Stimulated activated CD4-positive, alpha-beta T cell treated with anti-CD3 and anti-CD28 coated beads, TNF-alpha, amount 100 ng/mL, for 4 hours (primary cell): ENCODE results near the gene SPARC.
"Not testable (repeated sequence)": the region's sequence is repeated elsewhere in the genome, so short reads cannot be mapped to it uniquely, and the experiment has no call there.

Experiments used
- DNase-seq, 3 experiments: peaks; one replicate each; pipeline ENCODE4 v3.0.0-alpha.2; 2020; ENCODE audit warnings: low read depth in 3 of 3

The SPARC gene

GRCh38 chr5:151686674-151687407 lies at the start of gene SPARC:
SPARC (minus strand) TSS chr5:151686915; CDS start chr5:151676188, 10,727 bp downstream.
- DNase-seq, result no peak

- DNase-seq, result no peak
Measured at GRCh38 chr5:151735646-151736045, 48.9 kb upstream of the SPARC start.

DNA sequence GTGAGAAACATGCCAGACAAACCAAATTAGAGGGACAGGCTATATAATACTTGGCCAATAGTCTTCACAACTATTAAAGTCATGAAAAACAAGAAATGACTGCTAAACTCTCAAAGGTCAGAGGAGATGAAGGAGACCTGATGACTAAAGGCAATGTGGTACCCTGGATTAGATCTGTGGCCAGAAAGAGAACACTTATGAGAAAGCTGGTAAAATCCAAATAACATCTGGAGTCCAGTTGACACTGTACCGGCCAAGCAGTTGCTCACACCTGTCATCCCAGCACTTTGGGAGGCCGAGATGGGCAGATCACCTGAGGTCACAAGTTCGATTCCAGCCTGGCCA lies 47.3 kb upstream of the SPARC start:
- DNase-seq, result no peak

- DNase-seq, result no peak
Measured at GRCh38 chr5:151733358-151734063, 46.8 kb upstream of the SPARC start.

DNA sequence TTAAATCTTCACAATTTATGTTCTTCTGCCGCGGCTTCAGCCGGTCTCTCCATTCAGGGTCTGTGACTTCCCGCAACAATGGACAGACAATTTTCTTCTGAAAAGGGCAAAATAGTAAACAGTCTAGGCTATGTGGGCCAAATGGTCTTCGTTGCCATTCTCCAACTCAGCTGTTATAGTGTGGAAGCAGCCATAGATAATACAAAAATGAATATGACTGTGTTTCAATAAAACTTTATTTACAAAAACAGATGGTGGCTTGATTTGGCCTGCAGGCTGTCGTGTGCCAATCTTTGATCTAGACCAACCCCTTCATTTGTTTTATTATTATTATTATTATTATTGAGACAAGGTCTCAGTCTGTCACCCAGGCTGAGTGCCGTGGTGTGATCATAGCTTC lies 43.7 kb upstream of the SPARC start:
- no peak for DNase-seq

DNA sequence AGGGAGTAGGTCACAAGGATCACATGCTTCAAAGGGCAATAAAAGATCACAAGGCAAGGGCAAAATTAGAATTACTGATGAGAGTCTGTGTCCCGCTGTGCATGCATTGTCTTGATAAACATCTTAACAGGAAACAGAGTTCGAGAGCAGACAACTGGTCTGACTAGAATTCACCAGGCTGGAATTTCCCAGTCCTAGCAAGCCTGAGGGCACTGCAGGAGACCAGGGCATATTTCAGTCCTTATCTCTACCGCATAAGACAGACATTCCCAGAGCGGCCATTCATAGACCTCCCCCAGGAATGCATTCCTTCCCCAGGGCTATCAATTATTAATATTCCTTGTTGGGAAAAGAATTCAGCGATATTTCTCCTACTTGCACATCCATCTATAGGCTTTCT lies 42.9 kb upstream of the SPARC start:
- DNase-seq, result not testable (repeated sequence)

- DNase-seq, result no peak
Measured at GRCh38 chr5:151724360-151724759, 37.6 kb upstream of the SPARC start.

GRCh38 chr5:151722546-151722945 lies 35.8 kb upstream of the SPARC start:
- DNase-seq, result no peak

- no peak for DNase-seq
Measured at GRCh38 chr5:151721812-151722391, 35.2 kb upstream of the SPARC start.

DNA sequence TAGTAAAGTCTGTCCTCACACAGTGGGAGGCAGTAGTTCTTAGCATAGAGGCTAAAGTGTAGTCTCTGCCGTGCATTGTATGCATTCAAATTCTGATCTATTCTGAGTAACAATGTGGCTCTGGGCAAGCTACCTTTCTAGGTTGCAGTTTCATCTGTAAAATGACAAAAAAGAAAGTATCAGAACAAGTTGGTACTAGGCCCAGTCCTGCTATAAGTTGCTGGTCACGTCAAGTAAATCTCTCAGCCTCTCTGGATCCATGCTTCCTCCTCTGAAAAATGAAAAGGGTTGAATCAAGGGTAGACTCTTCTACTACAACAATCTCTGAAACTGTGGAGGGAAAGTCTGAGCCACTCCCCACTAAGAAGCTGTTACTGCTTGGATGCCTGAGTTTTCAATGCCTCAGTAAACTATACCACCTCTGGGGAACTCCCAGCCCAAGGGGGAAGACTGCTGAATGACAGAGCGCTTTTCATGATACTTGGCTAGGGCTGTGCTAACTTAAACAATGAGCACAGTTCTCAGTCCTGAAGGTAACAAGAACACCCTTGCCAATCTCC lies 34.5 kb upstream of the SPARC start:
- no peak for DNase-seq

- no peak for DNase-seq
Measured at GRCh38 chr5:151720215-151720614, 33.5 kb upstream of the SPARC start.

- no peak for DNase-seq
Measured at GRCh38 chr5:151719228-151720000, 32.7 kb upstream of the SPARC start.

GRCh38 chr5:151718646-151719045 lies 31.9 kb upstream of the SPARC start:
- DNase-seq, result no peak

DNA sequence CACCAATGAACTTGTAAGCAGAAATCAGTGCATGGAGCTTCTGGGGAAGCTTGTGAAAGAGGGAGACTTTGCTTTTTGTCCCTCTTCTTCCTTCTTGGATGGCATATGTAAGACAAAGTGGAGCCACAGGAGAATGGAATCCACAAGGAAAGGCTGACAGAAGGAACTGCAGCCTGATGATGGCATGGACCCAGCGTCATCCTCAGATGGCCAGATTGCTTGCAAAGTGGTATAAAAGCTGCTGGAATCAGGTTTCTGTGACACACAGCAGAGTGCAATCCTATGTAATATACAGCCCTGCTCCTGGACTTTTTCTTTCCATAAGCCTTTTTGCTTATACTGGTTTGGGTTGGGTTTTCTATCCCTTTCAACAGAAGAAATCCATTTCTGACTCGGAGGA lies 31.4 kb upstream of the SPARC start:
- no peak for DNase-seq

GRCh38 chr5:151717416-151717815 lies 30.7 kb upstream of the SPARC start:
- DNase-seq, result no peak

DNA sequence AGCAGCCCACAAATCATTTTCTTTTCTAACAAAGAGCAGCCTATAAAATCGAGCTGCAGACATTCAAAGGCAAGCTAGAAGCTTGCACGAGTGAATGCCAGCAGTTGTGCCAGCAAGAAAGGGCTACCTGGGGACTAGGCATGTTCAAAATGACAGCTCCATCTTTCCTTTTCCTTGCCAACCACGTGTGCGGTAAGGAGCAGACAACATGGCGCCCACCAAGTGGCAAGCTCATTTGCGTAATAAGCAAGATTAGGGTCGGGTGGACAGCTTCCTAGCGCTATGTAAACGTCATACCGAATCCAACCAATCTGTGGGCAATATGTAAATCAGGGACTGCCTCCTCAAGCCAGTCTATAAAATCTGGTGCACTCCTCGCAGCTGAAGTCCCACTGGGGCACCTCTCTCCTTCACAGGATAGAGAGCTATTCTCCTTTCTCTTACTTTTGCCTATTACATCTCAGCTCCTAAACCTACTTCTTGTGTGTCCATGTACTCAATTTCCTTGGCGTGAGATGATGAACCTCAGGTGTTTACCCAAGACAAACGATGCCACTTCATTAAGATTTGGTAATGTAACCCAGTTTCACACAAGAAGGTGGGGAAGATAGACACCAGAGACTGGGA lies 22.5 kb upstream of the SPARC start:
- DNase-seq, result no peak

- no peak for DNase-seq
Measured at GRCh38 chr5:151708126-151708525, 21.4 kb upstream of the SPARC start.

DNA sequence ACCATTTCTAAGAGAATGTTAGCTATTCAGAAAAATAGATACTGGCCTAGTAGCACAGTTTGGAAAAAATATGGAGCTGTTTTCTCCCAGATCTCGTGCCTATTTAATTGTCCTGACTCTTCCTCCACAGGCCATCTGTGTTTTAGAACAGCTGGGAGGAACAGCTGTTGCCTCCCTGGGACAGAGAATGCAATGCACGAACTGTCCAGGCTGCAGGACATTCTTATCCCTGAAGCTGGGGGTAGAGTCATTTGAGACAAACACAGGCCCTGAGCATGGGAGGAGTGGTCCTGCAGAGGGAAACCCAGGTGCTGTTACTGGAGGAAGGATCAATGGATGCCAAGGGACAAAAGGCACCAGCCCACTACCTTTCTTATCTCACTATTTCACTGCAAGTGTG lies 20.9 kb upstream of the SPARC start:
- DNase-seq, result no peak

GRCh38 chr5:151706906-151707305 lies 20.2 kb upstream of the SPARC start:
- DNase-seq, result no peak

GRCh38 chr5:151703780-151704179 lies 17.1 kb upstream of the SPARC start:
- no peak for DNase-seq

GRCh38 chr5:151703227-151703626 lies 16.5 kb upstream of the SPARC start:
- no peak for DNase-seq

DNA sequence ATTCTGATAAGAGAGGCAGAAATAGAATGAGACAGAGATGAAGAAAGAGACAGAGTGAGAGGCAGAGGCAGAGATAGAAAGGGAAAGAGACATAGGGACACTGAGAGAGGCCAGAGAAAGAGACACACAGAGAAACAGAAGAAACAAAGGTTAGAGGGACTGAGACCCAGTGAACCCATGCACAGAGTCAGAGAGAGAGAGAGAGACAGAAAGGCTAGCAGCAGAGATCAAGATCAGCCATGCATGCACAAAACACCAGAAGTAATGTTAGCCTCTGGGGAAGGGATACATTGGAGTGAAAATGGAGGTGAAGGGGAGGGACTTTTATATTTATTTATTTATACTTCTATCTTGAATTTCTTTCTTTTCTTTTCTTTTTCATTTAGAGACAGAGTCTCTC lies 14.1 kb upstream of the SPARC start:
- no peak for DNase-seq
